Small intestine (tissue), 7 donors: ENCODE measurements around the gene ACOT9. TPM values are rescaled to one million over a fixed set of nuclear protein-coding genes. Genes with fewer than 3 reads are reported as not detected.
"Not testable (repeated sequence)": the region's sequence is repeated elsewhere in the genome, so short reads cannot be mapped to it uniquely, and the experiment has no call there.

ENCODE experiments used
- DNase-seq, 2 donors: peaks; one replicate each; pipeline versions ENCODE4 v3.0.0 to v3.0.0-alpha.2; 2013
- FAIRE-seq: peaks from 2 replicates; lab custom pipeline; 2012; peaks lifted over from hg19 to GRCh38; lab: Jason Lieb, UNC
- H3K27ac ChIP-seq, 3 donors: one replicate each; pipeline ENCODE4 v1.5.1; 2013; ENCODE audit warnings: low read length in 2 of 3, mild to moderate bottlenecking in 2 of 3, control low read depth in 1 of 3, inconsistent platforms in 1 of 3, low read depth in 1 of 3, moderate library complexity in 1 of 3
- H3K27me3 ChIP-seq, 3 donors: one replicate each; pipeline ENCODE4 v1.6.1; 2013; ENCODE audit warnings: low read length in 3 of 3, inconsistent platforms in 1 of 3; ENCODE audit not compliant: control insufficient read depth in 3 of 3, insufficient read depth in 3 of 3
- H3K36me3 ChIP-seq, 3 donors: one replicate each; pipeline ENCODE4 v1.6.1; 2013; ENCODE audit warnings: low read length in 3 of 3, inconsistent platforms in 1 of 3, low read depth in 1 of 3, mild to moderate bottlenecking in 1 of 3, moderate library complexity in 1 of 3; ENCODE audit not compliant: control insufficient read depth in 3 of 3, insufficient read depth in 2 of 3
- H3K4me1 ChIP-seq, 3 donors: one replicate each; pipeline ENCODE4 v1.6.1; 2013; ENCODE audit warnings: low read length in 2 of 3, inconsistent platforms in 1 of 3, low read depth in 1 of 3, mild to moderate bottlenecking in 1 of 3, moderate library complexity in 1 of 3; ENCODE audit not compliant: control insufficient read depth in 3 of 3, insufficient read depth in 2 of 3
- H3K4me3 ChIP-seq, 3 donors: one replicate each; pipeline ENCODE4 v1.5.1; 2013; ENCODE audit warnings: low read length in 3 of 3, control low read depth in 1 of 3, inconsistent platforms in 1 of 3, low read depth in 1 of 3, mild to moderate bottlenecking in 1 of 3, moderate library complexity in 1 of 3
- H3K9me3 ChIP-seq, 2 donors: one replicate each; pipeline ENCODE4 v1.6.1; 2013; ENCODE audit warnings: low read depth in 1 of 2, low read length in 1 of 2; ENCODE audit not compliant: control insufficient read depth in 2 of 2, insufficient read depth in 1 of 2
- WGBS, 3 donors: extraction: QIAGEN DNeasy Blood & Tissue Kit; methylation state at CpG; one replicate each; pipeline ENCODE4 v1.1.7; 2013; 5-methylcytosine and 5-hydroxymethylcytosine counted together
- polyA plus RNA-seq, 4 donors: library from polyadenylated mRNA; stranded (reverse) in 3 of 4; unstranded in 1 of 4; fragments of 200-250 nt in 3 of 4; fragments of 120-200 nt in 1 of 4; gene quantifications; one replicate each; pipeline versions ENCODE4 v1.2.1 to v1.2.3, GENCODE V29; 2013
- donor health status: healthy with polysubstance abuse.
- donor health status: control.
- donor health status: control.
- donor health status: Bipolar disorder and iron deficiency.
- donor health status: healthy.

ACOT9 gene
- polyA plus RNA-seq, 4 donors = 17.8 to 43.8 (median 30.7) TPM

GRCh38 chrX:23759821-23760220, 16.7 kb upstream of the ACOT9 start:
- Histone ChIP-seq H3K4me3 (no peak overlapping the region), H3K27ac (no peak overlapping the region), H3K9me3 (no peaks in the 10 kb centered on the region), H3K36me3 (no peaks in the 10 kb centered on the region), H3K4me1 (peaks cover 0 to 2% (median 0%) of the 10 kb centered on the region in 3 donors), H3K27me3 (no peaks in the 10 kb centered on the region)
- 70 to 80% (median 77%) methylated on average over 2 of the region's 2 CpGs for WGBS, 3 donors
- DNase-seq = no peak
- FAIRE-seq = no peak

- FAIRE-seq (no peak), DNase-seq (peak; percentile 65 to 75)
- 0 to 1% (median 0%) methylated on average over 4 of the region's 4 CpGs for WGBS, 3 donors
- H3K4me1 ChIP-seq = no peaks in the 10 kb centered on the region
- H3K36me3 ChIP-seq = no peaks in the 10 kb centered on the region
- no peaks in the 10 kb centered on the region for H3K9me3 ChIP-seq
- H3K4me3 ChIP-seq = no peak overlapping the region
- no peak overlapping the region for H3K27ac ChIP-seq
- no peaks in the 10 kb centered on the region for H3K27me3 ChIP-seq
Observed at GRCh38 chrX:23756165-23756564, 13.1 kb upstream of the ACOT9 start.

- Histone ChIP-seq H3K9me3 (no peaks in the 10 kb centered on the region), H3K36me3 (no peaks in the 10 kb centered on the region), H3K27me3 (no peaks in the 10 kb centered on the region), H3K4me3 (no peak overlapping the region), H3K4me1 (no peaks in the 10 kb centered on the region), H3K27ac (no peak overlapping the region)
- FAIRE-seq (no peak), DNase-seq (no peak)
- WGBS, 3 donors = 35 to 67% (median 38%) methylated on average over 1 of the region's 1 CpG
Observed at GRCh38 chrX:23754664-23755063, 11.6 kb upstream of the ACOT9 start.

GRCh38 chrX:23752740-23753415, 9.8 kb upstream of the ACOT9 start:
- Histone ChIP-seq H3K4me1 (no peaks in the 10 kb centered on the region), H3K27me3 (no peaks in the 10 kb centered on the region), H3K36me3 (no peaks in the 10 kb centered on the region), H3K27ac (no peak overlapping the region), H3K9me3 (no peaks in the 10 kb centered on the region), H3K4me3 (no peak overlapping the region)
- DNase-seq (no peak), FAIRE-seq (no peak)
- WGBS, 3 donors = 73 to 82% (median 81%) methylated on average over 2 of the region's 2 CpGs

- H3K4me1 ChIP-seq = no peaks in the 10 kb centered on the region
- H3K9me3 ChIP-seq = no peaks in the 10 kb centered on the region
- no peaks in the 10 kb centered on the region for H3K36me3 ChIP-seq
- no peak overlapping the region for H3K27ac ChIP-seq
- 59 to 67% (median 65%) methylated on average over 2 of the region's 2 CpGs for WGBS, 3 donors
- no peak for DNase-seq
- no peak overlapping the region for H3K4me3 ChIP-seq
- FAIRE-seq = no peak
- no peaks in the 10 kb centered on the region for H3K27me3 ChIP-seq
Observed at GRCh38 chrX:23749576-23749975, 6.5 kb upstream of the ACOT9 start.

DNA sequence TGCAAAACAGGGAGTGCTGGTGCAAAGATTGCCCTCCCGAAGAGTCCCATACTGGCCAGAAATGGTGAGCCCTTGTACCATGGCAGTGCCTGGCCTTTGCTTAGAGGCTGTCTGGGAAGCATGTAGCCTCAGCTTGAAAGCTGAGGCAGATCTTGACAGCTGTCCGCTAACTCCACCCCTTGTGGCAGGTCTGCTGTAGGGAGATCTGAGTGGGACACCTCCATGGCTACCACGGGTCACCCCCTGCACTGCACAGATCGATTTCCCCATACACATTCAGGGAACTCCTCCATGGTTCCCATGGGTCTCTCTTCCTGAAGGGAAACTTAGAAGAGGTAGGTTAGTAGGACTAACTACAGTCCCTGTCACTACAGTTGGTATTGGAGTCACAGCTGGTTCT, 6.1 kb upstream of the ACOT9 start:
- no peaks in the 10 kb centered on the region for H3K36me3 ChIP-seq
- no peak overlapping the region for H3K27ac ChIP-seq
- no peak for FAIRE-seq
- H3K4me3 ChIP-seq = no peak overlapping the region
- H3K9me3 ChIP-seq = no peaks in the 10 kb centered on the region
- H3K4me1 ChIP-seq = no peaks in the 10 kb centered on the region
- WGBS, 3 donors = 86 to 93% (median 91%) methylated on average over 3 to 4 of the region's 4 CpGs
- no peak for DNase-seq
- H3K27me3 ChIP-seq = no peaks in the 10 kb centered on the region

DNA sequence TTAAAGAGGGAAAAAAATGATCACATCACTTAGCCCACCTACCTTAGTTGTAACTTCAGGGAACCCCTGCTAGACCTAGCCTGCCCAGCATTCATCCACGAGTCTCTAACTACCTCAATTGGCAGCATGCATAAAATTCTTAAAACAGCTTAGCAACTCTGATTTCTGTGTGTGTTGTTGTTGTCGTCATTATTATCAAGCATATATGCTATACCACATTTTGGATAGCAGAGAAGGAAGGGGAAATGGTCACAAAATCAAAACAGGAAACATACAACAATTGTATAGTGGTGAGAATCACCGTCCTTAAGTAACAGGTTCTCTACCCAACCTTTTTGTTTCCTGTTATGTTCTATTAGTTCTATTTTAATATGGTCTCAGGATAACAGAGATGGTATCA, 2.7 kb upstream of the ACOT9 start:
- no peaks in the 10 kb centered on the region for H3K9me3 ChIP-seq
- no peak overlapping the region for H3K4me3 ChIP-seq
- no peaks in the 10 kb centered on the region for H3K27me3 ChIP-seq
- no peak overlapping the region for H3K27ac ChIP-seq
- WGBS, 3 donors = 52 to 70% (median 57%) methylated on average over 3 of the region's 3 CpGs
- no peaks in the 10 kb centered on the region for H3K4me1 ChIP-seq
- FAIRE-seq (no peak), DNase-seq (no peak)
- no peaks in the 10 kb centered on the region for H3K36me3 ChIP-seq

GRCh38 chrX:23743623-23743971, 521 bp upstream of the ACOT9 start:
- DNase-seq, H3K36me3 ChIP-seq, H3K27me3 ChIP-seq, FAIRE-seq, H3K9me3 ChIP-seq, H3K4me1 ChIP-seq: not testable (repeated sequence)
- Histone ChIP-seq H3K27ac (peak overlapping the region in 2 of 3 donors; percentile 89 to 97), H3K4me3 (peak overlapping the region in 1 of 3 donors; percentile 87)
- WGBS, 3 donors = 55 to 77% (median 57%) methylated on average over 14 of the region's 14 CpGs

GRCh38 chrX:23742174-23742696, 841 bp downstream of the ACOT9 start:
- H3K36me3 ChIP-seq = no peaks in the 10 kb centered on the region
- DNase-seq (peak; percentile 34 to 54), FAIRE-seq (no peak)
- peak overlapping the region in 2 of 3 donors; percentile 89 to 97 for H3K27ac ChIP-seq
- no peaks in the 10 kb centered on the region for H3K9me3 ChIP-seq
- H3K27me3 ChIP-seq = no peaks in the 10 kb centered on the region
- WGBS, 3 donors = 1 to 30% (median 9%) methylated on average over 6 of the region's 6 CpGs
- H3K4me3 ChIP-seq = peak overlapping the region; percentile 40 to 87 (median 60)
- H3K4me1 ChIP-seq = no peaks in the 10 kb centered on the region
